K562 (cell line): ENCODE results near the gene MITF.

Experiments used
- EP300 ChIP-seq: IDR thresholded peaks from 2 replicates; pipeline ENCODE4 v1.6.1; 2012; ENCODE audit warnings: low read length, improper control_type of control experiment
- ETS1 ChIP-seq: conservative IDR thresholded peaks from 2 replicates; pipeline ENCODE4 v1.6.1; 2011; ENCODE audit warnings: low read depth, mild to moderate bottlenecking, low read length; ENCODE audit not compliant: control insufficient read depth
- FOXM1 ChIP-seq, 2 experiments: fragments of 450-650 bp in 1 of 2; sonication (generic) in 1 of 2; formaldehyde crosslinking in 1 of 2; IDR thresholded peaks; 2 replicates each; pipeline versions ENCODE4 v1.6.1 to v1.9.0; 2017 to 2022; ENCODE audit warnings: low read depth in 2 of 2, mild to moderate bottlenecking in 2 of 2, missing genetic modification reagents in 1 of 2, moderate library complexity in 1 of 2
- GTF2A2 ChIP-seq: IDR thresholded peaks from 2 replicates; pipeline ENCODE4 v1.6.1; 2016; ENCODE audit warnings: mild to moderate bottlenecking, missing genetic modification characterization, missing compliant biosample characterization
- KLF13 ChIP-seq: fragments of 450-650 bp; IDR thresholded peaks from 2 replicates; pipeline ENCODE4 v1.6.1; 2016; ENCODE audit warnings: missing genetic modification characterization, low read depth, mild to moderate bottlenecking, missing compliant biosample characterization, moderate library complexity, borderline replicate concordance
- PHF8 ChIP-seq: fragments of 200-600 bp; sonication (generic); IDR thresholded peaks from 2 replicates; pipeline ENCODE4 v1.6.1; 2012; ENCODE audit warnings: mixed run types, mild to moderate bottlenecking, inconsistent platforms, low read length, moderate library complexity, borderline replicate concordance
- POLR2AphosphoS5 ChIP-seq: IDR thresholded peaks from 2 replicates; pipeline ENCODE4 v1.6.1; 2011; ENCODE audit warnings: mild to moderate bottlenecking, low read depth, low read length, moderate library complexity; ENCODE audit not compliant: control insufficient read depth, insufficient read depth
- SRSF9 ChIP-seq: fragments of 200-400 bp; formaldehyde crosslinking; IDR thresholded peaks from 2 replicates; pipeline ENCODE4 v1.6.1; 2017; ENCODE audit warnings: low read depth, low read length, borderline replicate concordance
- TAF1 ChIP-seq: IDR thresholded peaks from 2 replicates; pipeline ENCODE4 v1.6.1; 2011; ENCODE audit warnings: mild to moderate bottlenecking, low read length, moderate library complexity; ENCODE audit not compliant: insufficient read depth, control insufficient read depth, severe bottlenecking; ENCODE audit errors: extremely low read depth
- YY1 ChIP-seq, 3 experiments: IDR thresholded peaks; 2 replicates each; pipeline ENCODE4 v1.6.1; 2011; ENCODE audit warnings: low read length in 2 of 3, mild to moderate bottlenecking in 2 of 3, moderate library complexity in 2 of 3, borderline replicate concordance in 1 of 3, control low read depth in 1 of 3, low read depth in 1 of 3; ENCODE audit not compliant: insufficient read depth in 3 of 3, insufficient replicate concordance in 2 of 3, control insufficient read depth in 1 of 3, insufficient read length in 1 of 3; ENCODE audit errors: extremely low read depth in 1 of 3
- ZBTB8A ChIP-seq: fragments of 450-650 bp; IDR thresholded peaks from 2 replicates; pipeline ENCODE4 v1.6.1; 2018; ENCODE audit warnings: mild to moderate bottlenecking, moderate library complexity; ENCODE audit not compliant: partially characterized antibody

- no peak for TF ChIP-seq FOXM1 (IDR thresholded peaks at IDR 0.05; ENCODE audit: low read depth)
- no peak for TF ChIP-seq FOXM1 (CRISPR knock-in tag; IDR thresholded peaks at IDR 0.05; ENCODE audit: low read depth)
- no peak for TF ChIP-seq KLF13 (tag)
- TF ChIP-seq TAF1 = no peak
- no peak for TF ChIP-seq EP300
- TF ChIP-seq GTF2A2 = no peak
- no peak for TF ChIP-seq ZBTB8A
- TF ChIP-seq YY1 (IDR thresholded peaks at IDR 0.05; ENCODE audit: borderline replicate concordance in 1 of 3, control insufficient read depth in 1 of 3, extremely low read depth in 1 of 3, insufficient read depth in 3 of 3, insufficient read length in 1 of 3, insufficient replicate concordance in 2 of 3, low read depth in 1 of 3, low read length in 2 of 3) = no peak
- no peak for TF ChIP-seq SRSF9
- TF ChIP-seq PHF8 = no peak
- no peak for TF ChIP-seq ETS1
- no peak for TF ChIP-seq POLR2AphosphoS5
These were observed 94.3 kb downstream of the MITF start for GRCh38 chr3:69833591-69833990.
